ENCODE data around the gene RFTN1.
"Not testable (repeated sequence)": the region's sequence is repeated elsewhere in the genome, so short reads cannot be mapped to it uniquely, and the experiment has no call there.

Gene RFTN1

DNA sequence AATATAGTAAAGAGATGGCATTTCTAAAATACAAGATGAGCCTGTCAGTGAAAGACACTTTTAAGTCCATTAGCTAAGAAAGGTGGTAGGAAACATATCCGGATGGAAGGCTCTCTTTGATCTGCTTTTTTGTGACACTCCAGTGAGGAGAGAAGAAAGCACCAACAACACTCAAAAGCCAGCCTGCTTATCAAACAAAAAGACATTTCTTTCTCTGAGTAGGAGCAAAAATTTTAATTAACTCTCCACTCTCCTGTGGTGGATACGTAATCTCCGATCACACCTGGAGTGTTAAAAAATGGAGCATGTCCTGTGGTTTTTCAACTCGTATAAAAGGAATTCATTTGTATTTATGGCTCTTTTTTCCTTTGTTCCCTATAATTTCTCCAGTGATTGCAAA, 183.1 kb downstream of the RFTN1 start:
- DNase-seq (ENCODE audit: low read depth, low spot score), result no peak

GRCh38 chr3:16329826-16330129, 183.7 kb downstream of the RFTN1 start:
- DNase-seq (ENCODE audit: low read depth, low spot score), result no peak

- no peak for DNase-seq (ENCODE audit: low read depth, low spot score)
Observed at GRCh38 chr3:16329036-16329825, 184.3 kb downstream of the RFTN1 start.

DNA sequence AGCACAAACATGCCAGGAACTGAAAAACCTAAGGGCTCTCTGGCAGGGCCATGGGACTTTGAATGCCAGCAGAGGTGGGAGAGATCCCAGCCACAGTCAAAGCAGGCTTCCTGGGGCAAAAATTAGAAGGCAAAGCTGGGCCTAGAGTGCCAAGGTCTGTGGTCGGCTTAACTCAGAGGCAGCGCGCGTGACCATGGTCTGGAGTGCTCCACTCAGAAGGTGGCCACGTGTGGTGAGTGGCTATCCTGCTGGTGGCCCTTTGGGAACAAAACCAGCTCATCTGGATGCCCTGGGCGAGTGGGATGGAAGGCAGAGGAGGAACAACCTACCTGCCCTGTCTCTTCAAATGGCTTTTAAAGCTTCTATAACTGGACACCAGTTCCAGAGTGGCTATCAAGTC, 185.4 kb downstream of the RFTN1 start:
- DNase-seq (ENCODE audit: low read depth, low spot score), result no peak

DNA sequence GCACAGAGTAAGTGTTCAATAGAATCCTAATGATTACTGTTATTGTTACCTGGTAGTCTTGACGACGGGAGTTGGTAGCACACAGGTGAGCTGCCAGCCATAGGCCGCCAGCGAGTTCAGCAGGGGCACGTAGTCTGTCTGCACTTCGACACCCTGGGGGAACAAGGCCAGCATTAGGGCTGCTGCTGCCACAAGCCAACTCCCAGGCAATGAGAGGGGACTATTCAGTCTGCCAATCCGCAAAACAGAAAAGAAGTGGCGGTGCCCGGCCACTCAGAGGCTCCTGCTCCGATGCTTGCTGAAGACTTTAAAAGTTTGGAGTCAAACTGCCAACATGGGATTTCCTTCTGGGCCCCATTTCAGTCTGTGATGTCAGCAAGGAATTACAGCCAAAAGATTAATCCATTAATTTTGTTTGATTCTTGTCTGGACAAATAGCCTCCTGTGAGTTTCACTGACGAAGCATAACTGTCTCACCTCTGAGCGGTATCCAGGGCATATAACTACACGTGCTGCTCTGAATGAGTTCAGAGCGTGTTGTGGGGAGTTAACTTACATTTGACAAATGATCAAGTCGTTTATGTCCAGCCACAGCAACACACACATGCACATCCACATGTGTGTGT, 186.7 kb downstream of the RFTN1 start:
- DNase-seq (ENCODE audit: low read depth, low spot score), result no peak

- DNase-seq (ENCODE audit: low read depth, low spot score), result no peak
Observed at GRCh38 chr3:16325850-16326249, 187.6 kb downstream of the RFTN1 start.

DNA sequence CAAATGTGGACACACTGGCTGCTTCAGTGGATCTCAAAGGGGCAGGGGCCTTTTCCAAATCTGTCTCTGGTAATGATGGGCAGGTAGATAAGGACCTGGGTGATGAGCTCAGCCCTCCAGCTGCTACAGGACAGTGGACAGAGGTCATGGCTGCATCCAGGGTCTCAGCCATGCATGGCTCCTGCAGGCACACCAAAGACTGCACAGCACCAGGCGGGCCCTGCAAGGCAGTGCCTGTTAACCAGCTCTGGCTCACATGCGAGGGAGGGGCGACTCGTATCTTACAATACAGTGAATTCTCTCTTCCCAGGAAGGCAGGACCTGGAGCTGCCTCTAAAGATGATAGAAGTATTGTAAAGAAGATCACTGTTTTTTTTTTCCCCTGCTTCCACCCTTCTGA, 189.8 kb downstream of the RFTN1 start:
- DNase-seq (ENCODE audit: low read depth, low spot score), result no peak

DNA sequence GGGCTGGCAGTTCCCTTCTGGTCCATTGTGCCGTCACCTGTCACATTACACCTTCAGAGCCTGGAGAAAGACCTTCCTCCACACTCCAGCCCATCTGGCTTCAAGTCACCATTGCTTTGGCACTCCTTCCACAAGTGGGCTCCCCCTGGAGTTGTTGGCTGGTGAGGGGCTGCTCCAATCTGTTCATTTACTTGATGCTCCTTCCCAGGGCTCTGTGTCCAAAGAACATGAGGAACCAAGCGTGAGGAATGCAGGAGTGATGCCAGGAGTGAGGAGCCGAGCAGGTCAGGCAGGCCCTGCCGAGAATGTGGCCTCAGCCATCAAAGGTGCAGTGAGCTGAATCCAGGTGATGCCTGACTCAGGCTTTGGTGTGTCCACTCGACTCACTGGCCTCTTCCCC, 191.3 kb downstream of the RFTN1 start:
- no peak for DNase-seq (ENCODE audit: low read depth, low spot score)

DNA sequence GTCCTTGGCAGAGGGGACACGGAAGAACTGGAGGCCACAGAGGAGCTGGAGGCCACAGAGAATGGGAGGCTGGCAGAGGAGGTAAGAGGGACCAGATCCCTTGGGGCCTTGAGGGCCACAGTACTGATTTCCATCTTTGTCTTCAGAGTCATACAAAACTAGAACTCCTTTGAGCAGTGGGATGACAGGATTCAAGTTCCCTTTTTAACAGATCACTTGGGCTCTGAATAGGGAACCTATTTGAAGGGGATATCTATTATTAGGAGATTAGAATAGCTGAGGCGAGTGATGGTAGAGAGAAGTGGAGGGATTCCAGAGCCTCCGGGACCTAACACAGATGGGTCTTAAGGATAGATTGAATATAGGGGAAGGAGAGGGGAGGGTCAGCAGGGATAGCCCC, 192.8 kb downstream of the RFTN1 start:
- DNase-seq (ENCODE audit: low read depth, low spot score), result no peak

DNA sequence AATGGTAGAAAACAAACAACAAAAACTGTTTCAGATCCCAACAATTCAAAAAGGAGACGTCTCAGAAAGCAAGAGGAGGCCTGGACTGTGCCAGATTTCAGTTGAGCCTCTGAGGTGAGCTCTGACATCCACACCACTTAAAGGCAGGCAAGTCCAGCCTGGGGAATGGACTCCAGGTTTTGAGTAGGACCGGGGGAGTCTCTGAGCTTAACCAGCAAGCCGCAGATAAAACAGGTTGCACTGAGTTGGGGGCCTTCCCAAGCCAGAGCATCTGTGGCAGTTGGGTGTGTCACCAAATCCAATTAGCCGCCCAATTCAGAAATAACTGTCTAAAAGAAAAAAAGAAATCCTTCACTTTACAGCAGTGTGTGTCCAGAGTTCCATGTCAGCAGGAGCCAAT, 193.8 kb downstream of the RFTN1 start:
- DNase-seq (ENCODE audit: low read depth, low spot score), result no peak

GRCh38 chr3:16319307-16319706, 194.2 kb downstream of the RFTN1 start:
- DNase-seq (ENCODE audit: low read depth, low spot score), result peak; percentile 71

DNA sequence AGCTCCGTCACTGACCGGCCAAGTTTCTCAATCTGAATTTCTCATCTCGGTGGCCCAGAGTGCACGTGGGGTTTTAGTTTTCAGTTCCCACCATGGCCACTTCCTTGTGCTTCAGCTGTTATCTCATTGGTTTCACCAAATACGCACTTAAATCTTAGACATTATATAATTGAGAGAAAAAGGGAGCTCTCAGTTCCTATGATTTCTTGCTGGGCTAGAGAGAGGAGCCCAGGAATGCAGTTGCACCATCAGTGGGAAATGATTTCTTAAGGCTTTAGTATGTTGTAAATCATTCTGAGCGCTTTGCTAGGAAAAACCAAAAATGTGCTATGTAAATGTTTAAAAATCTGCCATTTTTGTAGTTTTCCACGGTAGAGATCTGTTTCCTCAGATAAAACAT, 195.3 kb downstream of the RFTN1 start:
- no peak for DNase-seq (ENCODE audit: low read depth, low spot score)

DNA sequence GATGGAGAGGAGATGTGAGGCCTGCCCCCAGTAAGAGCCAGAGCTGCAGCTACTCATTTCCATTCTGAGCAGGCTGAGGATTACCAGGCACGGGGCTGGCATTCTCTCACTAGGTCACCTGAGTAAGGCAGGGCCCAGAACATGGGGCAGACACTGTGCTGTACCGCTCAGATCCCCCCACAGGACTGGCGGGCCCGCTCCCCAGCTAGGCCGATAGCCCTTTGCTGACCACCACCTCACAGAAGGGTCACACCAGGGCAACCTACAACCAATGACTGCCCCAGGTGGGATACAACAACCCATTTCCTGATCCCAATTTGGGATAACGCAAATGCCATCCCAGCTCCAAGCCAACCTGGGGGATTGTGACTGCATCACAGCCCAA, 195.9 kb downstream of the RFTN1 start:
- no peak for DNase-seq (ENCODE audit: low read depth, low spot score)

DNA sequence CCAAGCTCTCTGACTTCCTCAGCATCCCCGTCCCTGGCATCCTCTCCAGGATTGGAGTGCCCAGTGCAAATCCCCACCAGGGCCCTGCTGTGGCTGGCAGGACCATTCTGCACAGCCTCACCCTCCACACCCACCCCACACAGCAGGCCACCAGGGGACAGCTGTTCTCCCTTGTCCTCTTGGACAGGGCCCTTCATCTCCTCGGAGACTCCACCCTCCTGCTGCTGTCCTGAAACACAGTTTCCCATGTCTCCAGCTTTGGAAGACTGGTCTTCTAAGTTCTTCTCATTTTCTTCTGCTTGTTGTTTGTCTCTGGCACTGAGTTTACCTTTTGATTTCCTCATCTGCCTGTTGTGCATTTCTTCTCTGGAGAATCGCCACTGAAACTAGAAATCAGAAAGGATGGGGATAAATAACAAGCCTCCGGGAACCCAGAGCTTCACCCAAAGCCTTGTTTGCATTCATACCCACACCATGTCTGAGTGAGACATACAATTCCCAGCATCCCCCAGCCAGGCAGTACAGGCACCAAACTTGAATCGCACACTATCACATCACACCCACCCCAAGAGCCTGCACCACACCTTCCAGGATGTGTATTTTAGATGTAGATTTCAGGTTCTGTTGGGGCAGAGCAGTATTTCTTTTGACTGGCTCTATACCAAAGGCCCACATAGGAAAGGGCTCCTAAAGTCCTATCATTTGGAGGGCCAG, 196.5 kb downstream of the RFTN1 start:
- DNase-seq (ENCODE audit: low read depth, low spot score), result no peak

GRCh38 chr3:16316396-16316795, 197.1 kb downstream of the RFTN1 start:
- no peak for DNase-seq (ENCODE audit: low read depth, low spot score)

- DNase-seq (ENCODE audit: low read depth, low spot score), result no peak
Observed at GRCh38 chr3:16315623-16316022, 197.9 kb downstream of the RFTN1 start.

DNA sequence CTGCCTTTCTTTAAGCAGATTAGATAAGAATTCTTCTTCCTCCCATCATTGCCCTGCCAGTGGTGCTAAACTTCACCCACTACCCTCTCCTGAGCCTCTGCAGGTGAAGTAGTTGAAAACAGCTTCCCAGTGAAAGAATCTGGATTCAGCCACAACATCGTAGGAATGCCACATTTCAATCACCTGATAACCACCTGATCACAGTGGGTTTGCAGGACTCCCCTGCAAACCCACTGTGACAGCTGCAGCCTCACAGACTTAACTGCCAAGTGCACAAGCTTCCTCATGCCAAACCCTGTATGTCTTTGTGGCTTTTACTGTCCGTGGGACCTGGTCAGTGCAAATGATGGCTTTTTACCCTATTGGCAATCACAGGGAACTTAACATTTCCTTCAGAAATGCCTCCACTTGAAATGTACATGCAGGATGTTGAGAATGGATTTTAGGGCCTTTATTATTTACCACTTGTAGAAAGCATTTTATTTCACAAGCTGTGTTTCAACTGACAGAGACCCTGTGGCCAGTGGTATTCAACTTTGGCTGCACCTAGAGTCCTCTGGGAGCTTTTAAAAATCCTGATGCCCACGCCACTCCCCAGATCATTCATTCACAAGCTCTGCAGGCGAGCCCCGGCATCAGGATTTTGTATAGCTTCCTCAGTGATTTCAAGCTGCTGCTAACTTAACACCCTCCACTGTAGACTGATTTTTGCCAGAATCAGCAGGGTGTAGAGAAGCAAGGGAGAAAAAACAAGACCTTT, 199.4 kb downstream of the RFTN1 start:
- no peak for DNase-seq (ENCODE audit: low read depth, low spot score)

GRCh38 chr3:16311960-16312451, 201.5 kb downstream of the RFTN1 start:
- no peak for DNase-seq (ENCODE audit: low read depth, low spot score)

DNA sequence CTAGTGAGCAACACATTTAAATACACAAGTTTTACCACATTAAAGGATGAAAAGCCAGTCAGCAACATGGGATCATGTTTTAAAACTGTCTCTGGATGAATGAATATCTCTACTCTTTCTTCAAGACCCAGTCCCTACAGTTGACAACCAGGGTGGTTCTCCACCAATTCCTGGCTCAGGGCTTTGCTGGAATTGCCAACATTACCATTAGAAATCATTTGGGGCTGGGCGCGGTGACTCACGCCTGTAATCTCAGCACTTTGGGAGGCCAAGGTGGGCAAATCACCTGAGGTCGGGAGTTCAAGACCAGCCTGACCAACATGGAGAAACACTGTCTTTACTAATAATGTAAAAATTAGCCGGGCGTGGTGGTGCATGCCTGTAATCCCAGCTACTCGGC, 203.0 kb downstream of the RFTN1 start:
- DNase-seq (ENCODE audit: low read depth, low spot score), result not testable (repeated sequence)

- DNase-seq (ENCODE audit: low read depth, low spot score), result peak; percentile 31
Observed at GRCh38 chr3:16309558-16309957, 203.9 kb downstream of the RFTN1 start.

- no peak for DNase-seq (ENCODE audit: low read depth, low spot score)
Observed at GRCh38 chr3:16308727-16309126, 204.8 kb downstream of the RFTN1 start.

Data from activated CD4-positive, CD25-positive, alpha-beta regulatory T cell treated with anti-CD3 and anti-CD28 coated beads, Interleukin-2, amount 50 U/mL, for 16 hours (primary cell).